DMS 273 treated with DMSO at 0.1 percent for 48 hours (cell line): ENCODE results near the gene SYNJ2.

Source experiments
- DNase-seq: peaks from one replicate; lab custom pipeline; 2025; lab: John Stamatoyannopoulos, UW

The SYNJ2 gene

DNA sequence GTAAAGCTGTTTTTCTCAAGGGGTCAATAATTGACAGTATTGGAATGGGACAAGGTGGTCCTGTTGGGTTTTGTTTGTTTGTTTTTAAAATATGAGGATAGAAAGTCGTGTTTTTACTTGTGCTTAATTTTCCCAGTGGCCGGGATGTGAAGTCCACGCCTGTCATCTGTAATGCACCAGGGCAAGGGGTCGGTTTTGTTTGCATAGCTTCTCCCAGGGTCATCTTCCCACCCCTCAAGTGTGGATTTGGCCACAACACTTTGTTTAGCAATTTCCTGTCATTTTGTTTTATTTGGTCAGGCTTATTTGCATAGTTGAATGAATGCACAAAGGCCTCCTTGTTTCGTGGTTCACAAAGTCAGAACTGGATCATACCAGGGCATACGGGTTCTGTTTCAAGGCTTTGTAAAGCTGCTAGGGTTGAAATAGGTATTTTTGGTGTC lies 29.8 kb downstream of the SYNJ2 start:
- DNase-seq = no peak

DNA sequence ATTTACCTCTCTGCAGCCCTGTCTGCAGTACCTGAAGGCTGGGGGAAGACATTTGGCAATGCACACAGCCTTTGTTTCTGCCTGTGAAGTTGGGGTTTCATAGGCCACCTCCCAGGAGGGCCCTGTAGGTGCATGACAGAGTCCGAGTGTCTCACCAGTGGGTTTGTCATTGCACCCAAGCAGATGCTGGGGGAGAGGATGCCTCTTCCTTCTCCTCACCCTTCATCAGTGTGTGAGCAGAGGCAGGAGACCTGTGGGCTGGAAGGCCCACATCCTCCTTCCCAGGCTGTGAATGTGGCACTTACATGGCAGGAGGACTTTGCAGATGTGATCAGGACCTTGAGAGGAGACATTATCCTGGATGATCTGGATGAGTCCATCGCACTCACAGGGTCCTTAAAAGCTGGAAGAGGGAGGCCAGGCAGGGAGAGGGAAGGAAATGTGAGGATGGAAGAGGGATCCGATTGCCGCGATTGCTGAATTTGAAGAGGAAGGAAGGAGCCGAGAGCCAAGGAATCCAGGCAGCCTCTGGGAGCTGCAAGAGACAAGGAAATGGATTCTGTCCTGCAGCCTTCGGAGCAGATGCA lies 30.4 kb downstream of the SYNJ2 start:
- DNase-seq = no peak

DNA sequence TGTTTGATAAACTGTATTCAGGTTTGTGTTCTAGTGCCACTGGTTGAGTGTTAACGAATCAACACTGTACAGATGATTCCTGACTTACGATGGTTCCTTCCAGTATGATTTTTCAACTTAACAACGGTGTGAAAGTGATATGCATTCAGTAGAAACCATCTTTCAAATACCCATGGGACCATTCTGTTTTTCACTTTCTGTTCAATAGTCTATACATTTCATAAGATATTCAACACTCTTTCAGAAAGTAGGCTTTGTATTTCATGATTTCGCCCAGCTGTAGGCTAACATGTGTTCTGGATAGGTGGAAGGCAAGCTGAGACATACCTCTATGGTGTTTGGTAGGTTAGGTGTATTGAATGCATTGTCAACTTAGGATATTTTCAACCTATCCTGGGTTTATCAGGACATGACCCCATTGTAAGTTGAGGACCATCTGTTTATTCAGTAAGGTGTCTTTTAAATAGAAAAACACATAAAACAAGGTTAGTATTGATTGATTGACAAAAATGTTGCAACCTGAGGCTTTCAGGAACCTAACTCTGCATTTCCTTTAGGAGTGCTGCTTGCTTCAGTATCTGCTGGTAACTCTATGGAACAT lies 32.3 kb downstream of the SYNJ2 start:
- DNase-seq = no peak

DNA sequence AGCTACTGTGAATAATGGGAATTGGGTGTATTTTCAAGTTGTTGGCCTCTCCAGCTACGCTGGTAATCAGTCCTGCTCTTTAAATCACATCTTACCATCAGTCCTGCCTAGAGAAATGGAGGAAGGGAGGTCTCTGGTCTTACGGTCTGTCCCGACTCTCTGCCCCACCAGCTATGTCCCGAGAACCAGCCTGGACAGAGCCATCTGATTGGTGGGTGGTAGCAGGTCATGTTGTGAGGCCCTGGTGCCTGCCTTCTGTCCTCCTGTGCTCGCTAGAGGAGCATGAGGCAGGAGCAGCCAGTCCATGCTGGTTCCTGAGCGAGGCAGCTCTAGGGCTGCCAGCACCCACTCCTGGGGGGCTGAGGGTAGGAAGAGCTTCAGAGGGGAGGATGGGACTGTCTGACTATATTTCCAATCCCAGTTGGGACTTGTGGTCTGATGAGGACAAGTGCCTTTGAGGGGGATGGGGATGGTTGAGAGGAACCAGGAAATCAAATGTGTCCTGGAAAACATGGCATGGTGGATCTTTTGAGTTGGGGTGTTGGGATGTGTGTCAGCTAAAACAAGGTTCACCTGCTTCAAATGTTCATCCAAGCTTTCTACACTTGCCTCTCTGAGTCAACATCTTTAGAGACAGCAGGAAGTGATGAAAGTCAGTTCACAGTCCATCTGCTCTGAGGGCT lies 33.0 kb downstream of the SYNJ2 start:
- DNase-seq = no peak

DNA sequence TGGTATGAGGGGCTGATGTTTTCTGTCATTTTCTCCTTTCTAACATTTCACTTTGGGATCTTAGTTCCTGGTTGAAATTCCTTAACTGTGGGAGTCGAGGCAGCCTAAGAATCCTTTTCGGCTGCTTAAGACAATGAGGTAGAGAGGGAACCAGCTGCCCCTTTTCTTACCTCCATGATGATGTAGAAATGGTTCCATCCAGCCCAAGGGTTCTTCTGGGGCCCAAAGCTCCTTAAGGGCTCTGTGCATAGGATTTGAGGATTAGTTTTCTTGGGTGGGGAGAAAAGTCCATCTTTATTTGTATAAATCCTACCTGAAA lies 33.5 kb downstream of the SYNJ2 start:
- DNase-seq = no peak

DNA sequence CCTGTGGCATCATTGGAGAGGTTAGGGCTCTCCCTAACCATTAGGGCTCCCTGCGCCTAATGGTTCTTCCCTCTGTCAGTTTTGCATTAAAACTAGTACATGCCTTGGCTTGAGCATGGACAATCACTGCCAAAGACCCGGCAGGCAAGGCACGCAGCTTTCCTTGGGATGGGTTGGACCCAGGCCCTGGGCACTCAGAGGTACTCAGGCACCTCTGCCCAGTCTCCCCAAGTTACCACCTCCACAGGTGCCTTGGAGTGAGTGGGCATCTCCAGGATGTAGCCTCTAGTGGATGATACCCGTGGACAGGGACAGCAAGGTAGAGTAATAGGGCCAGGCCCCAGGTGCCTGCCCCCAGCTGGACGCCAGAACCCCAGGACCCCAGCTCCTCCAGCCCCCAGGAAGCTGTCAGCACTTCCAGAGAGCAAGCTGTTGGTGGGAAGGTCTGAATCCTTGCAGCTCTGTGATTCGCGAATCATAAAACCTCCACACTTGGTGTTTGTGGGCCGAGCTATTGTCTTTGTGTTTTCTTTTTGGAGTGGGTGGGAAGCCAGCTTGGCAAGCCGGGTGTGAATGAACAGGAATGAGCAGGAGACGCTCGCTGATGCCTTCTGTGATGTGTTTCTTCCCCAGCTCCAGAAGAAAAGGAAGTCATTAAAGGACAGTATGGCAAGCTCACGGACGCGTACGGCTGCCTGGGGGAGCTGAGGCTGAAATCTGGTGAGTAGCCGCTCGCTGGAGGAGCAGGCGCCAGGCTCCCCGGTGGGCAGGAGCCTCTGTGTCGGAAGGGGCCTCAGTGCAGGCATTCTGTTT lies 35.1 kb downstream of the SYNJ2 start:
- DNase-seq = no peak

DNA sequence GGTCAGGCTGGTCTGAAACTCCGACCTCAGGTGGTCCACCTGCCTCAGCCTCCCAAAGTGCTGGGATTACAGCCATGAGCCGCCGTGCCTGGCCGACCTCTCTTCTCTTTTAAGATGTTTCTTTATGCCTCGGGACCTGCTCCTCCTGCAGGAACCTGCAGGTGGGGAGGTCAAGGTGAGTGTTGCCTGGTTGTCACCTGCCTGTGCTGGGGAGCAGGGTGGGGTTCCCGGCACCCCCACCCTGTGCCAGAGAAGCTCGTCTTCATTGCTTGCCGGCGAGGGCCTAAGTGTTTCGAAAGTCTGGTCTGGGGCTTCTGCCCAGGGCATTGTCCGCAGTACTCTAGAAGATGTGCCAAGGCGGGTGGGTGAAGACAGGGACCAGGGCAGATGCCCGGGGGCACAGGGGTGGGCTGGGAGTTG lies 36.0 kb downstream of the SYNJ2 start:
- DNase-seq = no peak

DNA sequence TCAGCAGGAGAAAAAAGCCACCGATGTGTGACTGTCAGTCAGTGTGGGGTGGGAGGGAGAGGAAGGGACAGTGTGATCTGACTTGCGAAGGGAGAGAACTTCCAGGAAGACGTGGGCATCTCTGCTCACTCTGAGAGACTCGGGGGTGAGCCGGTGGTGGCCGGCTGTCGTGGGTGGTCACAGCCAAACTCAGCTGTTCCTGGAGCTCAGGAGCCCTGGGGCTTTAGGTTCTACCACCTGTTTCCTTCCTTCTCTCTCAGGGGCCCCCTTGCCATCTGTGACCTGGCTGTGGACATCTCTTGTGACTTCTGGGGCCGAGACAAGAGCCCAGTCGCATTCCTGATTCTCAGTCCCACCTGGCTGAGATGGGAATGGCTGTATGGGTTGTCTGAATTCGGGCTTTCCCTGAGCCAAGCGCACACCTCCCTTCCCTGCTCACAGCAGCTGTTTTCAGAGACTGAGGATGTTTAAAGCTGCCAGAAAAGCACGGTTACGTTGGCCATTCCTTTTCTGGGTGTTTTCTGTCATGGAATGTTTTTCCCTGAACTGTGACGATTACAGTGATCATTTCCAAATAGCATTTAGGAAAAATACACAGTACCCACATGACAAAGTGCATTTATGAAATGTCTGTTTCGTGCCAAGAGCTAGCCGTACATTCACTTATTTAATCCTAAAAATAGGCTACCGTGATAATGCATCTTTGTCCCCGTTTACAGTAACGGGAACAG lies 36.5 kb downstream of the SYNJ2 start:
- DNase-seq = no peak

DNA sequence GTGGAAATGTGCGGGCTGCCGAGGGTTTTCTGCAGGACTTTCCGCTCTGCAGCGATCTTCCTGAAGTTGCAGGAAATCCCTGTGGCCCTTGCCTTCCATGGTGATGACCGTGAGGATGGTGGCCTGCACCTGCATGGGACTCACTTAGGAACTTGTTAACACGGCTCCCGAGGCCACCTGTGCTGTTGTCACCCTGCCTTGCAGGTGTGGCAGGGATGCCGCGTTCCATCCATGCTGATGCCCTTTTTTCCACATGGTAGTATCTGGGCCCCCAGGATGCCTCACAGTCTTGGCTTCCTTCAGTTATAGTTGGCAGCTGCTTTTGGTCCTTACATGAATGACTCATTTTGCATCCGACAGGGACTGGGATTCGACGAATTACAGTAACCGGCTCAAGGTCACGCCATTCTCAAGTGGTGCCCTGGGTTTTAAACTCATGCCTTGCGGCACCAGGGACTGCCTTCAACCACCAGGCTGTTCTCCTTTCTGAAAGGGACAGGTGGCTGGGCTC lies 37.2 kb downstream of the SYNJ2 start:
- no peak for DNase-seq

DNA sequence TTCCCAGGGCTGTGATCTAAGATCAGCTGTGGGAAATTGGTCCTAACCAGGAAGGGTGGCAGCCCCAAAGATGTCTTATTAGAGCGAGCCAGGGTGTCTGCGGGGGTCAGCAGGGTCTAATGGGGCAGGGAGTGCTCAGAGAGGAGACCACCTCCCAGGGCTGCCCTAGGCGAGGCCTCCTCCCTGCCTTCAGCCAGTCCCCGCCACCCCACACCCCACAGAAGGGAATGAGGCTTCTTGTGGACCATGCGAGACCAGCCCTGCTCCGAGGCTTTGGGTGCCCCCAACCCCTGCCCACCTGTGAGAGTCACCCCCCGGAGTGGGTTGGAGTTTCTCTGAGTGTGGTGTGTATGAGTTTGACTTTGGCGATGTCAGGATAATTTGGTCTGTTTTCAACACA lies 37.8 kb downstream of the SYNJ2 start:
- no peak for DNase-seq

DNA sequence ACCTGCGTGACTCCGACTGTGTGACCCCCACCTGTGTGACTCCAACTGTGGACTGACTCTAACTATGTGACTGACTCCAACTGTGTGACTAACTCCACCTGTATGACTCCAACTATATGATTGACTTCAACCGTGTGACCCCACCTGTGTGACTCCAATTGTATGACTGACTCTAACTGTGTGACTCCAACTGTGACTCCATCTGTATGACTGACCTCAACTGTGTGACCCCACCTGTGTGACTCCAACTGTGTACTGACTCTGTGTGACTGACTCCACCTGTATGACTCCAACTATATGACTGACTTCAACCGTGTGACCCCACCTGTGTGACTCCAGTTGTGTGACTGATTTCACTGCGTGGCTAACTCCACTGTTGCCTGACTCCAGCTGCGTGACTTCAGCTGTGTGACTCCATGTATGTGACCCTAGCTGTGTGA lies 38.6 kb downstream of the SYNJ2 start:
- DNase-seq = no peak

DNA sequence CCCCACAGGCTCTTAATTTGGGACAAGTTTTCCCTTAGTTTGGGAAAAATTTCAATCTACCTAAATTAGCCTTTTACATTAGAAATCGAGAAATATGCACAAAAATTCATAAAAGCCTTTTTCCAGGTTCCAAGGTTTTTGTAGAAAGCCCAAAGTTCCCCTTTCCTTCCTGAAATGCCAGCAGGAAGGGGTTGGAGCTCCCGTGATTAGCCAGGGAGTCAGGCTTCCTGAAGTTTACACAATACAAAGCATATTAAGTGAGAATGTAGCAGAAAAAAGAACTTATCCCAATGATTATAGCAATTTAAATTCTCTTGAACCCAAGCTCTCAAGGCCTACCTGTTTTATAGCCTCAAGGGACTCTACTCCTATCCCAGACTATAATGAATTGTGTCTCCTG lies 39.1 kb downstream of the SYNJ2 start:
- DNase-seq = no peak

DNA sequence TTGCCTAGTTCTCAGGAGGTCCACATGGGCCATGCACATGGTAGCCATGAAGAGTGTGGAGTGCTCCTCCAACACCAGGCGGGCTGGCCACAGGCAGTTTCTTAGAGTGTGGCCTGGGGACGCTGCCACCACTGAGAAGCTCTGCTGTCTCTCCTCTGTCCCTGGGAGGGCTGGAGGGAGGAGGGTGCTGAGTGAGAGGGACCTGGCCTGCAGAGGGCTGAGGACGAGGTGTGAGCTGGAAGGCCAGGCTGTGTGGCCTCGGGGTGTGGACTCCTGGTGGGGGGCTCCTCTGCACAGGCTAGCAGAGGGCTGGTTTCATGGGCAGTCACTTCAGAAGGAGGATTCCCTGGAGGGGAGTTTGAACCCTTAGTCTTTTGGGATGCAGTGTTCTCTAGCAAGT lies 39.7 kb downstream of the SYNJ2 start:
- no peak for DNase-seq

DNA sequence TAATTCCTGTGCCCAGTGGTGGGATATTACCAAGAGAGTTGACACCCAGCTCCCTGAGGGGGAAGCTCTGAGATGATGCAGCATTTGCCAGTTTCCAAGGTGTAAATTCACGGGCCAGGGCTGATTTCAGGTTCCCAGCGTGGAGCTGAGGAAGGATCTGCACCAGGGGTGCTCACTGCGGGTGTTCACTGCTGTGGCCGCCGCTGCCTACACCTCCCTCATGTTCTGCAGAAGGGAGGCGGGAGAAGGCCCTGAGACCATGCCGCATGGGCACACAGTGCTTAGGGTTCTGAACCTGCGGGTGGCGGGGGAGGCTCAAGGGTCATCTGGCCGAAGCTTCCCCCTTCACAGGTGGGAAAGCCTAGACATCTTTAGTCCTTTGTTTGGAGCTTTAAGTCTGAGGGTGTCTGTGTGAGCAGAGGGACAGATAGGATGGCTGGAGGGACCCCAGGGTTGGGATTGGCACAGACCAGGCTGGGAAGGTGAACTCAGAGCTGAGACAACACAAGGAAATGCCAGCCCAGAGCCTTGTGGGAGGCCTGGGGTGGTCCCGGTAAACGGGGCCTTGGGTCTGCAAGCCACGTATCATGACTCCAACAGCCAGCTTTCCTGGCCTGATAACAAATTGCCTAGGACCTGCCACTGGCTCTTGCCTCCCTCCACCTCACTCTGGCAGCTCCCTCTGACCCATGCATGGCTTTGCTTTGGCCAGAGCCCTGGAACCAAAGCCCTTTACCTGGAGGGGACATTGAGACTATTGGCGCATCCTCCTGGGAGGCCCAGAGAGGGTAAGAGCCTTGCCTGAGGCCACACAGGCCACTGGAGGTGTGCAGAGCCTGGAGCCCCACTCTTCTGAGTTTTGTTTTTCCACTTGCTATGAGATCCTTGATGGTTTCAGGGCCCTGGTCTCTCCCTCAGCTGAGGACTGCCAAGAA lies 40.4 kb downstream of the SYNJ2 start:
- no peak for DNase-seq

DNA sequence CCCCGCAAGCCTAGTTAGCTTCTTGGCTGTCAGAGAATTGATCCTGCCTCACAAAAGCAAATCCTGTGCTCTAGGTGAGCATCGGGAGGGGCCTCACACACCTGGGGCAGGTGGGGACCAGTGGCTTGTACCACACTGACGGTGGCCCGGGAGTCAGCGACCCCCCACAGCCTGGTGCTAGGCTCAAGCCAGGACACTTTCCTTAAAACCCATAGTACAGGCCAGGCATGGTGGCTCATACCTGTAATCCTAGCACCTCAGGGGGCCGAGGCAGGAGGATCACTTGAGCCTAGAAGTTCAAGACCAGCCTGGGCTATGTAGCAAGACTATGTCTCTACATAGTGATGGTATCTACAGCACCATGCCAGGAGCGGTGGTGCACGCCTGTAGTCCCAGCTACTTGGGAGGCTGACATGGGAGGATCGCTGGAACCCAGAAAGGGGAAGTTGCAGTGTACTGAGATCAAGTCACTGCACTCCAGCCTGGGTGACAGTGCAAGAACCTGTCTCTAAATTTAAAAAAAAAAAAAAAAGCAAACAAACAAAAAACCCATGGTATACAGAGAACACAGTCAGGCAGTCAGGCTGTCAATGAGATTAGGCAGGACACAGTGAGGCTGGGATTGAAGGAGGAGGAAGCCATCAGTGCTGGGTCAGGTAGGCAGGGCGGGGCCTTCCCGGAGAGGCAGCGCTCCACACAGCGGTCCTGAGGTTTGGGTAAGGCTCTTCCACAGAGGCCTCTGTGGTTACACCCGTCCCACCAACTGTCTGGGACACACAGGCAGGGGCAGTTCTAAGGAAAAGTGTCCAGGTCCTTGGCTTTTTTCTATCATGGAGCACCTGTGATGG lies 41.3 kb downstream of the SYNJ2 start:
- no peak for DNase-seq

DNA sequence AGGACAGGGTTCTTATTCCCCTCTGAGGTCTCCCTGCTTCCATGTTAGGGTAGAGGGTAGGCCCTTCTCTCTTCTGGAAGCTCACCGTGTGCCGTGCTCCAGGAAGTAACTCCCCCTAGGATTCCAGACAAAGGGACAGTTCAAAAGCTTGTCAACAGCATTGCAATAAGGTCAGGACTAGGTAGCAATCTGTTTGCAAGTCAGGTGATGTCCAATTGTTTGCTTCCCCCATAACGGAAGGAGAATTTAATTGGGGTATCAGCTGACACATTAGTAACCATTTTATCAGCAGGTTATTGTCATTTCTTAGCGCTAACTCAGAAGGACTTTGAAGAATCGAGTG lies 41.9 kb downstream of the SYNJ2 start:
- no peak for DNase-seq

DNA sequence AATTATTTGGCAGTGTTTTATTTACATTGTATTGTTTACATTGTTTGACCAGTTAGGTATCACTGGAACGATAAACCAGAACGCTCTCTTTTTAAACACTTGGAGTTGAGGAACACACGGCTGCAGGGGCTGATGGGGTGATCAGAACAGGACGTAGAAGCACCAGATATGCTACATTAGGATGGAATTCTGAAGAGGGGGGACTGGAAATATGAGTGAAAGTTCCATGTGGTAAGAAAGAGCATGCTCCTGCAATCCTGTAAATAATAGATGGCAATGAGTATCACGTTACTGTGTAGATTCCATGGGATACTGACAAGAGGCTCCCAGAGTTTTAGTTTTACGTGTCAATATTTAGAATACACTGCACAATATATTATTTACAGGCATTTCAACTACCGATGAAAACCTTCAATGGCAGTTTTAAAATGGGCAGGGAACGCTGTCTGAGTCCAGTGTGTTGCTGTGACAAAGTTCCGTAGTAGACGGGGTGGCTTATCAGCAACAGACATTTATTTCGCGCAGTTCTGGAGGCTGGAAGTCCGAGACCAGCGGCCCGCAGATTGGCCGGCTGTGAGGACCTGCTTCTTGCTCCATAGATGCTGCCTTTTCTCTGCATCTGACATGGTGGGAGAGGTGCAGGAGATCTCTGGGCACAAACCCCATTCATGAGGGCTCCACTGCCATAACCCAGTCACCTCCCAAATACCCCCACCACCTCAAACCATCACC lies 43.1 kb downstream of the SYNJ2 start:
- no peak for DNase-seq

DNA sequence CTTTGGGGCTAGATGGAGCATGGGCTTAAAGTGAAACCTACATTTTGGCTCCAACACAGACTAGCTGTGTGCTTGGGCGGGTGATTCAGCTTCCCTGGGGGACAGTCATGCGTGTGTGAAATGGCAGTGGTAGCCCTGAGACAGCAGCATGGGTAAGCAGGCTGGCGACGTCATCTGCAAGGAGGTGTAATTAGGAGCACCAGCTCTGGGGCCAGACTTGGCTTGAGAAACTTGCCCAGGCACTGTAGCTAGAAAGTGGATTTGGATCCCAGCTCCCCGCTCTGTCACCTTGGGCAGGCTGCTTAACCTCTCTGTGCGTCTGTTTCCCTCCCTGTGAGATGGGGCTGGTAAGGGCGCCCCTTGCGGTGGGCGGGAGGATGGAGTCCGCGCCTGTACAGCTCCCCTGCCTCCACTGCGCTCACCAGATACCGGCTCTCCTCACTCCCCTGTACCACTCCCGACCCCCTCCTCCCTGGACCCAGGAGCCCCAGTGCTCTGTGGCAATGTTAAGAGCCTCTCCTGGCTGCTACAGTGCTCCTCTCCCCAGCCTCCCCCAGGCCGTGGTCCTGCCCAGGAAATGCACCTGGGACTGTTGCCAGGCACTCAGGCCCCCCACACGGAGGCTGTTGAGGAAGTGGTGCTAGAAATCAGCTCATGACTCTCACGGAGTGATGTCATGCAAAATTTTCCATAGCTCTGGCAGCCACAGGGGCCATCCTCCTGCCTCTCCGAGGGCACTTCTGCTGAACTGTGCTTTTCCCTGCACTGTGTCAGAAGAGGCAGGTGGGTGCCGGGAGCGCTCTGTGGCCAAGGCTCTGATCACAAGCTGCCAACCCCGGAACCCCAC lies 44.6 kb downstream of the SYNJ2 start:
- no peak for DNase-seq
